ENCODE data around the gene TBXT.
"Not testable (repeated sequence)": the region's sequence is repeated elsewhere in the genome, so short reads cannot be mapped to it uniquely, and the experiment has no call there.

TBXT gene

GRCh38 chr6:166172546-166172945, 4.9 kb upstream of the TBXT start:
- DNase-seq (ENCODE audit: low read depth in 2 of 2) = no peak

- DNase-seq (ENCODE audit: low read depth in 2 of 2) = no peak
These were observed 2.1 kb upstream of the TBXT start for GRCh38 chr6:166169549-166170421.

GRCh38 chr6:166168616-166169548, 1.2 kb upstream of the TBXT start:
- DNase-seq (ENCODE audit: low read depth in 2 of 2) = no peak

GRCh38 chr6:166167258-166167731, 356 bp downstream of the TBXT start:
- DNase-seq (ENCODE audit: low read depth in 2 of 2) = no peak

- no peak for DNase-seq (ENCODE audit: low read depth in 2 of 2)
These were observed 1.1 kb downstream of the TBXT start for GRCh38 chr6:166166314-166167257.

- DNase-seq (ENCODE audit: low read depth in 2 of 2) = no peak
These were observed 1.9 kb downstream of the TBXT start for GRCh38 chr6:166165558-166166313.

- no peak for DNase-seq (ENCODE audit: low read depth in 2 of 2)
These were observed 4.9 kb downstream of the TBXT start for GRCh38 chr6:166162599-166163342.

GRCh38 chr6:166157930-166158617, 9.6 kb downstream of the TBXT start:
- DNase-seq (ENCODE audit: low read depth in 2 of 2) = no peak

- DNase-seq (ENCODE audit: low read depth in 2 of 2) = no peak
These were observed 10.7 kb downstream of the TBXT start for GRCh38 chr6:166156942-166157341.

GRCh38 chr6:166153966-166154365, 13.7 kb downstream of the TBXT start:
- DNase-seq (ENCODE audit: low read depth in 2 of 2) = no peak

- DNase-seq (ENCODE audit: low read depth in 2 of 2) = no peak
These were observed 15.0 kb downstream of the TBXT start for GRCh38 chr6:166152660-166153059.

GRCh38 chr6:166151798-166152197, 15.9 kb downstream of the TBXT start:
- DNase-seq (ENCODE audit: low read depth in 2 of 2) = no peak

- DNase-seq (ENCODE audit: low read depth in 2 of 2) = no peak
These were observed 21.9 kb downstream of the TBXT start for GRCh38 chr6:166145751-166146150.

- no peak for DNase-seq (ENCODE audit: low read depth in 2 of 2)
These were observed 24.6 kb downstream of the TBXT start for GRCh38 chr6:166143011-166143410.

GRCh38 chr6:166127624-166128472, 39.8 kb downstream of the TBXT start:
- no peak for DNase-seq (ENCODE audit: low read depth in 2 of 2)

- not testable (repeated sequence) for DNase-seq (ENCODE audit: low read depth in 2 of 2)
These were observed 44.5 kb downstream of the TBXT start for GRCh38 chr6:166123115-166123514.

GRCh38 chr6:166121726-166122125, 45.9 kb downstream of the TBXT start:
- DNase-seq (ENCODE audit: low read depth in 2 of 2) = no peak

Measured in stimulated activated CD8-positive, alpha-beta memory T cell treated with anti-CD3 and anti-CD28 coated beads, Interleukin-7, amount 100 ng/mL, for 1 hour (primary cell).